Stomach (tissue), 4 donors: Measurements from ENCODE around the gene LYAR.

Experiments
- CTCF ChIP-seq, 7 experiments: fragments of 450-650 bp in 4 of 7; fragments of 200-600 bp in 3 of 7; sonication (generic) in 3 of 7; IDR thresholded peaks; one replicate each; pipeline ENCODE4 v1.5.1; 2016 to 2019; ENCODE audit warnings: antibody characterized with exemption in 7 of 7, control low read depth in 2 of 7, mild to moderate bottlenecking in 1 of 7
- POLR2A ChIP-seq, 4 donors: fragments of 450-650 bp; IDR thresholded peaks; one replicate each; pipeline ENCODE4 v1.6.1; 2016; ENCODE audit warnings: antibody characterized with exemption in 4 of 4, control low read depth in 2 of 4, mild to moderate bottlenecking in 1 of 4, moderate library complexity in 1 of 4

- TF ChIP-seq CTCF (IDR thresholded peaks at IDR 0.05) (no peak), POLR2A (IDR thresholded peaks at IDR 0.05) (no peak)
Measured at GRCh38 chr4:4326166-4326565, 36.2 kb upstream of the LYAR start.
